Right lobe of liver (tissue), 4 donors: ENCODE data around the gene WDR5B.

ENCODE experiments used
- POLR2A ChIP-seq: fragments of 450-650 bp; IDR thresholded peaks from one replicate; pipeline ENCODE4 v1.6.1; 2017; ENCODE audit warnings: antibody characterized with exemption, mild to moderate bottlenecking
- TF ChIP-seq, protein P1 (sequence below), 4 donors: fragments of 200-600 bp in 3 of 4; fragments of 450-650 bp in 1 of 4; IDR thresholded peaks; one replicate each; pipeline versions ENCODE4 v1.5.1 to v1.8.0; 2016 to 2022; ENCODE audit warnings: antibody characterized with exemption in 4 of 4, mild to moderate bottlenecking in 2 of 4
- donor health status: DM: no; HTN: no; CAD: no.
- donor health status: DM: no; HTN: no; CAD: no.
- donor health status: DM: no; HTN: yes; CAD: no.

DNA sequence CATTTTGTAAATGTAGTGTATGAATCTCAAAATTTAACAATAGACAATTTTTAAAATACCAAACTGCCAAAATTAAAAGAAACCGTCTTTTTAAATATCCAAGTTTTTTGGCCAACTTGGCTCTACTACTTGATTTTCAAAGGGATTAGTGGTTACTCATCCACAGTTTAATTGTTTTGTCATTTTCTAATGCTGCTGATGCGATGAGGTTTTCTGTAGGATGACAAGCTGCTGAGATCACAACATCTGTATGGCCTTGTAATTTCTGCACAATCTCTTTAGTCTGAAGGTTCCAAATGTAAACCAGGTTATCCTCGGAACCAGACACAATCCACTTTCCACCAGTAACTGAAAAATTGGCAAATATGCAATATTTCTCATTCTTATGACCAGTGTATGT is 1.5 kb downstream of the WDR5B start:
- TF ChIP-seq POLR2A = no peak
- TF ChIP-seq, protein P1, sequence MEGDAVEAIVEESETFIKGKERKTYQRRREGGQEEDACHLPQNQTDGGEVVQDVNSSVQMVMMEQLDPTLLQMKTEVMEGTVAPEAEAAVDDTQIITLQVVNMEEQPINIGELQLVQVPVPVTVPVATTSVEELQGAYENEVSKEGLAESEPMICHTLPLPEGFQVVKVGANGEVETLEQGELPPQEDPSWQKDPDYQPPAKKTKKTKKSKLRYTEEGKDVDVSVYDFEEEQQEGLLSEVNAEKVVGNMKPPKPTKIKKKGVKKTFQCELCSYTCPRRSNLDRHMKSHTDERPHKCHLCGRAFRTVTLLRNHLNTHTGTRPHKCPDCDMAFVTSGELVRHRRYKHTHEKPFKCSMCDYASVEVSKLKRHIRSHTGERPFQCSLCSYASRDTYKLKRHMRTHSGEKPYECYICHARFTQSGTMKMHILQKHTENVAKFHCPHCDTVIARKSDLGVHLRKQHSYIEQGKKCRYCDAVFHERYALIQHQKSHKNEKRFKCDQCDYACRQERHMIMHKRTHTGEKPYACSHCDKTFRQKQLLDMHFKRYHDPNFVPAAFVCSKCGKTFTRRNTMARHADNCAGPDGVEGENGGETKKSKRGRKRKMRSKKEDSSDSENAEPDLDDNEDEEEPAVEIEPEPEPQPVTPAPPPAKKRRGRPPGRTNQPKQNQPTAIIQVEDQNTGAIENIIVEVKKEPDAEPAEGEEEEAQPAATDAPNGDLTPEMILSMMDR (IDR thresholded peaks at IDR 0.05) = no peak
